ENCODE data around the gene SSBP3. TPM values are rescaled to one million over a fixed set of nuclear protein-coding genes. Genes with fewer than 3 reads are reported as not detected.

SSBP3 gene
- total RNA-seq, 2 experiments from 2014 or later, result 16.5 to 44.9 TPM

DNA sequence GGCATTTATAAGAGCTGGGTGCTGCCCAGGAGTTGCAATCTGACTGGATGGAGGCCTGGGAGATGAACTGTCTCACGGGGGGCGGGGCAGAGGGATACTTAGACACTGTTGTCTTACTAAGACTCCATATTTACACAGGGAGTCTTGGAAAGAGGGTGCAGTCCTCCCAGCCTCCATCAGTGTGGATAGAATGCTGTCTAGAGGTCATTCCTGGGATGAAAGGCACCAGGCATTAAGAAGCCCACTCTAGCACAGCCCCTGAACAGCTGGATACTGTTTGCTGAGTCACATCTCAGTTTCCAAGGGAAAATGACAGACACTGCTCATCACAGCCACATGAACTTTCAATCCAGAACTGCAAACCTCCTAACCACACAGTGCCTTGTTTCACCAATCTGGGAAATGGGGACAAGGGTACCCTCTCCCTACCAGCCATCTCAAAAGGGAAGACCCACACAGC is 43.3 kb downstream of the SSBP3 start:
- H3K4me3 ChIP-seq (ENCODE audit: low read depth, low read length, poor library complexity, severe bottlenecking), result no peak overlapping the region
- H3K4me1 ChIP-seq (ENCODE audit: insufficient read depth, low read length, poor library complexity, severe bottlenecking), result peaks cover 51% of the 10 kb centered on the region
- peaks cover 11% of the 10 kb centered on the region; the same call in 1 of the 2 replicates for H3K79me2 ChIP-seq (ENCODE audit: insufficient read depth, low read depth, low read length)
- intact Hi-C loops (cut with micrococcal nuclease; ENCODE audit: unreplicated experiment), result no loop called here
- no peaks in the 10 kb centered on the region for H3K9me2 ChIP-seq (ENCODE audit: insufficient read depth, low read length)
- H3K27ac ChIP-seq (ENCODE audit: low read depth, low read length, poor library complexity, severe bottlenecking), result no peak overlapping the region
- no peak overlapping the region for H3K4me2 ChIP-seq (ENCODE audit: low read length)
- ChIA-PET CTCF (ENCODE audit: unreplicated experiment) (no interaction called here), POLR2A (no interaction called here)
- TF ChIP-seq EZH2phosphoT487 (IDR thresholded peaks at IDR 0.05; ENCODE audit: borderline replicate concordance, low read depth, low read length), result no peak
- TF ChIP-seq, protein P1, sequence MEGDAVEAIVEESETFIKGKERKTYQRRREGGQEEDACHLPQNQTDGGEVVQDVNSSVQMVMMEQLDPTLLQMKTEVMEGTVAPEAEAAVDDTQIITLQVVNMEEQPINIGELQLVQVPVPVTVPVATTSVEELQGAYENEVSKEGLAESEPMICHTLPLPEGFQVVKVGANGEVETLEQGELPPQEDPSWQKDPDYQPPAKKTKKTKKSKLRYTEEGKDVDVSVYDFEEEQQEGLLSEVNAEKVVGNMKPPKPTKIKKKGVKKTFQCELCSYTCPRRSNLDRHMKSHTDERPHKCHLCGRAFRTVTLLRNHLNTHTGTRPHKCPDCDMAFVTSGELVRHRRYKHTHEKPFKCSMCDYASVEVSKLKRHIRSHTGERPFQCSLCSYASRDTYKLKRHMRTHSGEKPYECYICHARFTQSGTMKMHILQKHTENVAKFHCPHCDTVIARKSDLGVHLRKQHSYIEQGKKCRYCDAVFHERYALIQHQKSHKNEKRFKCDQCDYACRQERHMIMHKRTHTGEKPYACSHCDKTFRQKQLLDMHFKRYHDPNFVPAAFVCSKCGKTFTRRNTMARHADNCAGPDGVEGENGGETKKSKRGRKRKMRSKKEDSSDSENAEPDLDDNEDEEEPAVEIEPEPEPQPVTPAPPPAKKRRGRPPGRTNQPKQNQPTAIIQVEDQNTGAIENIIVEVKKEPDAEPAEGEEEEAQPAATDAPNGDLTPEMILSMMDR (conservative IDR thresholded peaks at IDR 0.05; ENCODE audit: low read length), result no peak
- H3K36me3 ChIP-seq (ENCODE audit: insufficient read depth, low read length), result peaks cover 16% of the 10 kb centered on the region
- no peaks in the 10 kb centered on the region for H3K9me3 ChIP-seq (ENCODE audit: low read length)
- DNase-seq (ENCODE audit: low spot score), result no peak
- 0 out of 2 replicates have a peak, but pooled peaks cover 10% of the 10 kb centered on the region for H4K20me1 ChIP-seq (ENCODE audit: insufficient read depth, low read length)
- no peak overlapping the region for H2AFZ ChIP-seq (ENCODE audit: low read length)
- no TSS peak for BruUV-seq (replicated peaks)

DNA sequence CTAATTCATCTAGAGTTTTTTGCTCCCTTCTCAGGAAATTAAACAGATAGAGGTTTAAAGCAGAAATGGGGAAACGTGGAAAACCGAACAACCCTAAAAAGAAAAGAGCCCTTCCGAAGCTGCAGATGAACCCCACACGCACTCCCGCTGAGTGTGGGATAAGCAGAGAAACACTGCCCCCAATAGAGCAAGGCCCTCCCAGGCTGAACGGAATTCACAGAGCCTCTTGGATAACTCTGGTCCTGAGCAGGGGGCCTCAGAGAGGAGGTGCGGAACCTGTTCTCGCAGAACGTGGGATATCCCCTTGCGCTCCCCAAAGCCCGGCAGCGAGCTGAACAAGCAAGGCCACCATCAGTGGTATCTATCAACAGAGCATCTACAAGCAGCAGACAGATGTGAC is 44.9 kb downstream of the SSBP3 start:
- BruUV-seq (replicated peaks), result no TSS peak
- intact Hi-C loops (cut with micrococcal nuclease; ENCODE audit: unreplicated experiment), result no loop called here
- H3K27ac ChIP-seq (ENCODE audit: low read depth, low read length, poor library complexity, severe bottlenecking), result no peak overlapping the region
- peaks cover 64% of the 10 kb centered on the region for H3K4me1 ChIP-seq (ENCODE audit: insufficient read depth, low read length, poor library complexity, severe bottlenecking)
- 0 out of 2 replicates have a peak, but pooled peaks cover 10% of the 10 kb centered on the region for H4K20me1 ChIP-seq (ENCODE audit: insufficient read depth, low read length)
- no peak for TF ChIP-seq EZH2phosphoT487 (IDR thresholded peaks at IDR 0.05; ENCODE audit: borderline replicate concordance, low read depth, low read length)
- TF ChIP-seq, protein P1 (conservative IDR thresholded peaks at IDR 0.05; ENCODE audit: low read length), result peak; percentile 55
- no peaks in the 10 kb centered on the region for H3K9me2 ChIP-seq (ENCODE audit: insufficient read depth, low read length)
- CTCF ChIA-PET (ENCODE audit: unreplicated experiment), result interaction anchor here (0.5 to 0.6 kb wide), 2 partner anchors 16 to 509 kb away, joined by 4 to 5 read pairs; no protein-coding TSS in a partner anchor
- POLR2A ChIA-PET, result interaction anchor here (0.8 to 1.0 kb wide), 2 partner anchors 36 to 567 kb away, joined by 3 read pairs; no protein-coding TSS in a partner anchor
- peak overlapping the region; percentile 59 for H3K4me2 ChIP-seq (ENCODE audit: low read length)
- H2AFZ ChIP-seq (ENCODE audit: low read length), result no peak overlapping the region
- peak overlapping the region; percentile 5 for H3K4me3 ChIP-seq (ENCODE audit: low read depth, low read length, poor library complexity, severe bottlenecking)
- H3K36me3 ChIP-seq (ENCODE audit: insufficient read depth, low read length), result peaks cover 19% of the 10 kb centered on the region
- peaks cover 11% of the 10 kb centered on the region; the same call in 1 of the 2 replicates for H3K79me2 ChIP-seq (ENCODE audit: insufficient read depth, low read depth, low read length)
- DNase-seq (ENCODE audit: low spot score), result peak; percentile 11
- H3K9me3 ChIP-seq (ENCODE audit: low read length), result no peaks in the 10 kb centered on the region
